ENCODE data around the gene GHSR. TPM values are rescaled to one million over a fixed set of nuclear protein-coding genes. Genes with fewer than 3 reads are reported as not detected.
"Not testable (repeated sequence)": the region's sequence is repeated elsewhere in the genome, so short reads cannot be mapped to it uniquely, and the experiment has no call there.

Gene GHSR, protein sequence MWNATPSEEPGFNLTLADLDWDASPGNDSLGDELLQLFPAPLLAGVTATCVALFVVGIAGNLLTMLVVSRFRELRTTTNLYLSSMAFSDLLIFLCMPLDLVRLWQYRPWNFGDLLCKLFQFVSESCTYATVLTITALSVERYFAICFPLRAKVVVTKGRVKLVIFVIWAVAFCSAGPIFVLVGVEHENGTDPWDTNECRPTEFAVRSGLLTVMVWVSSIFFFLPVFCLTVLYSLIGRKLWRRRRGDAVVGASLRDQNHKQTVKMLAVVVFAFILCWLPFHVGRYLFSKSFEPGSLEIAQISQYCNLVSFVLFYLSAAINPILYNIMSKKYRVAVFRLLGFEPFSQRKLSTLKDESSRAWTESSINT
- total RNA-seq (ENCODE audit: unreplicated experiment) = not detected
- long read RNA-seq = 0 reads

DNA sequence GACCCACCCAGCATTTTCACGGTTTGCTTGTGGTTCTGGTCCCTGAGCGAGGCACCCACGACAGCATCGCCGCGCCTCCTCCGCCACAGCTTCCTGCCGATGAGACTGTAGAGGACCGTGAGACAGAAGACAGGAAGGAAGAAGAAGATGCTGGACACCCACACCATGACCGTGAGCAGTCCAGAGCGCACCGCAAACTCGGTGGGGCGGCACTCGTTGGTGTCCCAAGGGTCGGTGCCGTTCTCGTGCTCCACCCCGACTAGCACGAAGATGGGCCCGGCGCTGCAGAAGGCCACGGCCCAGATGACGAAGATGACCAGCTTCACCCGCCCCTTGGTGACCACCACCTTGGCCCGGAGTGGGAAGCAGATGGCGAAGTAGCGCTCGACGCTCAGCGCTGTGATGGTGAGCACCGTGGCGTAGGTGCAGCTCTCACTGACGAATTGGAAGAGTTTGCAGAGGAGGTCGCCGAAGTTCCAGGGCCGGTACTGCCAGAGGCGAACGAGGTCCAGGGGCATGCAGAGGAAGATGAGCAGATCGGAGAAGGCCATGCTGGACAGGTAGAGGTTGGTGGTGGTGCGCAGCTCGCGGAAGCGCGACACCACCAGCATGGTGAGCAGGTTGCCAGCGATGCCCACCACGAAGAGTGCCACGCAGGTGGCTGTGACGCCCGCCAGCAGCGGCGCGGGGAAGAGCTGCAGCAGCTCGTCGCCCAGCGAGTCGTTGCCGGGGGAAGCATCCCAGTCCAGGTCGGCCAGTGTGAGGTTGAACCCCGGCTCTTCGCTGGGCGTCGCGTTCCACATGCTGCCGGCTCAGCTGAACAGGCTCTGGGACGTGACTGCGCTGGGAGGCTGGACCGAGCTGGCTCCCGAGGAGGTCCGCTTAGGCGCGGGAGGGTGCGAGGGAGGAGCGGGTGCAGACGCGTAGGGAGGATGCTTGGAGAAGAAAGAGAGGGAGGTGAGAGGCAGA, at the start of gene GHSR:
TSS of gene GHSR (minus strand) at position 846 of the 969 bp plus-strand sequence. CDS start at position 803, 43 bp downstream.
- peak; percentile 30 for DNase-seq
- Mint-ChIP-seq H3K4me1 (ENCODE audit: low read depth, unreplicated experiment) (peaks cover 7% of the 10 kb centered on the region), H3K4me3 (ENCODE audit: unreplicated experiment) (peak within 1 kb of the TSS; percentile 89), H3K27ac (ENCODE audit: unreplicated experiment) (no peak within 1 kb of the TSS), H3K9me3 (ENCODE audit: unreplicated experiment) (peaks cover 2% of the 10 kb centered on the region), H3K36me3 (ENCODE audit: unreplicated experiment) (peaks cover 5% of the 10 kb centered on the region), H3K27me3 (ENCODE audit: unreplicated experiment) (peaks cover 27% of the 10 kb centered on the region)
- TF ChIP-seq, protein P1, sequence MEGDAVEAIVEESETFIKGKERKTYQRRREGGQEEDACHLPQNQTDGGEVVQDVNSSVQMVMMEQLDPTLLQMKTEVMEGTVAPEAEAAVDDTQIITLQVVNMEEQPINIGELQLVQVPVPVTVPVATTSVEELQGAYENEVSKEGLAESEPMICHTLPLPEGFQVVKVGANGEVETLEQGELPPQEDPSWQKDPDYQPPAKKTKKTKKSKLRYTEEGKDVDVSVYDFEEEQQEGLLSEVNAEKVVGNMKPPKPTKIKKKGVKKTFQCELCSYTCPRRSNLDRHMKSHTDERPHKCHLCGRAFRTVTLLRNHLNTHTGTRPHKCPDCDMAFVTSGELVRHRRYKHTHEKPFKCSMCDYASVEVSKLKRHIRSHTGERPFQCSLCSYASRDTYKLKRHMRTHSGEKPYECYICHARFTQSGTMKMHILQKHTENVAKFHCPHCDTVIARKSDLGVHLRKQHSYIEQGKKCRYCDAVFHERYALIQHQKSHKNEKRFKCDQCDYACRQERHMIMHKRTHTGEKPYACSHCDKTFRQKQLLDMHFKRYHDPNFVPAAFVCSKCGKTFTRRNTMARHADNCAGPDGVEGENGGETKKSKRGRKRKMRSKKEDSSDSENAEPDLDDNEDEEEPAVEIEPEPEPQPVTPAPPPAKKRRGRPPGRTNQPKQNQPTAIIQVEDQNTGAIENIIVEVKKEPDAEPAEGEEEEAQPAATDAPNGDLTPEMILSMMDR (IDR thresholded peaks at IDR 0.05; ENCODE audit: partially characterized antibody, unreplicated experiment) = no peak

DNA sequence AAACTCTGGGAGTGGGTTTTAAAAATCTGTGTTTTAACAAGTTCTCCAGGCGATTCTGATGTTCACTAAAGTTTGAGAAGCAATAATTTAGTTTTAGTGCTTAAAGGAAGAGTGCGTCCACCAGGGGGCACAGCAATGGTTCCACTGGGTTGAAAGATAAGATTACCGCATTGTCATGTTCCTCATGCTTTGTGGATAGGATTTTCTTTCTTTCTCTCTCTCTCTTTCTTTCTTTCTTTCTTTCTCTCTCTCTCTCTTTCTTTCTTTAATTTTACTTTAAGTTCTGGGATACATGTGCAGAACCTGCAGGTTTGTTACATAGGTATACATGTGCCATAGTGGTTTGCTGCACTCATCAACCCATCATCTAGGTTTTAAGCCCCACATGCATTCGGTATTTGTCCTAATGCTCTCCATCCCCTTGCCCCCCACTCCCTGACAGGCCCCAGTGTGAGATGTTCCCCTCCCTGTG, 42.0 kb upstream of the GHSR start:
- TF ChIP-seq, protein P1 (IDR thresholded peaks at IDR 0.05; ENCODE audit: partially characterized antibody, unreplicated experiment) = peak; percentile 83
- not testable (repeated sequence) for H3K36me3 Mint-ChIP-seq (ENCODE audit: unreplicated experiment); H3K9me3 Mint-ChIP-seq (ENCODE audit: unreplicated experiment); H3K4me3 Mint-ChIP-seq (ENCODE audit: unreplicated experiment); H3K4me1 Mint-ChIP-seq (ENCODE audit: low read depth, unreplicated experiment); H3K27me3 Mint-ChIP-seq (ENCODE audit: unreplicated experiment); H3K27ac Mint-ChIP-seq (ENCODE audit: unreplicated experiment)
- DNase-seq = peak; percentile 73

DNA sequence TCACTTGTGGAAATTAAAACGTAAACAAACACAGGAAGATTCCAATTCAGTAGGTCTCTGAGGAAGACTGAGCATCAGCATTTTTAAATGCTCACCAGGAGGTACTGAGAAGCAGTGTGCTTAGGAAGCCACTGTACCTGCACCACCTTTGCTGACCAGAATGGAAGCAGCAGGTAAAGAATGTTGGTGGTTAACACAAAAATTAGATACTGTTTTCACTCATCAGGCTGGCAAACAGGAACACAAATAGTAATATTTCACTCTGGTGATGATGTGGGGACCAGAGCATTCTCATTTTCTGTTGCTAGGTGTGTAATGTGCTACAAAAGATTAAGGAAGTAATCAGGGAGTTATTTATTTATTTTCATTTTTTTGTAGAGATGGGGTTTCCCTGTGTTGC, 29.9 kb upstream of the GHSR start:
- H3K36me3 Mint-ChIP-seq (ENCODE audit: unreplicated experiment) = no peaks in the 10 kb centered on the region
- no peak overlapping the region for H3K27ac Mint-ChIP-seq (ENCODE audit: unreplicated experiment)
- TF ChIP-seq, protein P1 (IDR thresholded peaks at IDR 0.05; ENCODE audit: partially characterized antibody, unreplicated experiment) = no peak
- peaks cover 1% of the 10 kb centered on the region for H3K9me3 Mint-ChIP-seq (ENCODE audit: unreplicated experiment)
- H3K4me3 Mint-ChIP-seq (ENCODE audit: unreplicated experiment) = no peak overlapping the region
- peaks cover 2% of the 10 kb centered on the region for H3K27me3 Mint-ChIP-seq (ENCODE audit: unreplicated experiment)
- H3K4me1 Mint-ChIP-seq (ENCODE audit: low read depth, unreplicated experiment) = no peaks in the 10 kb centered on the region
- no peak for DNase-seq

DNA sequence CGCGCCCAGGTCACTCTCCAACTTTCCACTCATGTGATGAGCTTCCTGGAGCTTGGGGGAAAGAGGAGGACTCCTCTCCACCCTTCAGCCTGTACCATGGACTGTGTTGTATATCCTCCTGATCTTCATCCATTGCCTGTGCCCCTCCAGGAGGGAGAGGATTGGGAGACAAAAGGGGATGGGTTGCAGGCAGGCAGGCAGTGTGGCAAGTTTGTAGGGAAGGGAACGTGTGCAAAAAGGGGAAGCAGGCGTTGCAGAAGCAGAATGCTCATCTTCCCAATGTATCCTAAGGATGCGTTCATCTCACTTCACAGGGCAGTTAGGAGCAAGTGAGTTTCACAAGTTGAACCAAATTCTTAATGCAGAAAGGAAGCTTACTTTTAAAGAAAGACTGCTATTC, 28.1 kb upstream of the GHSR start:
- Mint-ChIP-seq H3K4me3 (ENCODE audit: unreplicated experiment) (no peak overlapping the region), H3K4me1 (ENCODE audit: low read depth, unreplicated experiment) (no peaks in the 10 kb centered on the region)

More for the DNA sequence above, 28.1 kb upstream of the GHSR start:
- Mint-ChIP-seq H3K27me3 (ENCODE audit: unreplicated experiment) (peaks cover 2% of the 10 kb centered on the region), H3K27ac (ENCODE audit: unreplicated experiment) (no peak overlapping the region), H3K9me3 (ENCODE audit: unreplicated experiment) (peaks cover 1% of the 10 kb centered on the region), H3K36me3 (ENCODE audit: unreplicated experiment) (no peaks in the 10 kb centered on the region)
- TF ChIP-seq, protein P1 (IDR thresholded peaks at IDR 0.05; ENCODE audit: partially characterized antibody, unreplicated experiment) = no peak
- no peak for DNase-seq

All from glutamatergic neuron (in vitro differentiated cells).